H1 (cell line): ENCODE measurements around the gene DCLK1. TPM values are rescaled to one million over a fixed set of nuclear protein-coding genes. Genes with fewer than 3 reads are reported as not detected.

Experiments
- CTCF ChIA-PET: fragments of 300-600 bp; sonication (Branson Sonifier 250); formaldehyde crosslinking; loops from one replicate; lab custom pipeline; 2021; ENCODE audit not compliant: partially characterized antibody; lab: Charles Lee
- POLR2A ChIA-PET: fragments of 300-600 bp; sonication (Branson Sonifier 250); formaldehyde crosslinking; loops from one replicate; lab custom pipeline; 2021; ENCODE audit warnings: inconsistent platforms; ENCODE audit not compliant: partially characterized antibody; lab: Charles Lee
- DNase-seq, 2 experiments: peaks; one replicate each; pipeline versions ENCODE4 v3.0.0 to v3.0.0-alpha.2; 2010 to 2022; ENCODE audit warnings: low spot score in 2 of 2, low read depth in 1 of 2, mixed read lengths in 1 of 2
- FAIRE-seq: peaks from 2 replicates; lab custom pipeline; 2011; peaks lifted over from hg19 to GRCh38; lab: Jason Lieb, UNC
- H2AFZ ChIP-seq: 2 replicates; pipeline ENCODE4 v1.8.1; 2012; ENCODE audit warnings: low read length, inconsistent platforms
- H2AK5ac ChIP-seq: 2 replicates; pipeline ENCODE4 v1.6.1; 2013; ENCODE audit warnings: low read depth, low read length
- H2BK120ac ChIP-seq: replicated peaks from 2 replicates; pipeline ENCODE3; 2013; ENCODE audit warnings: low read depth, low read length, inconsistent platforms
- H2BK12ac ChIP-seq: 2 replicates; pipeline ENCODE4 v1.6.1; 2013; ENCODE audit warnings: low read depth, low read length
- H2BK15ac ChIP-seq: 2 replicates; pipeline ENCODE4 v1.6.1; 2013; ENCODE audit warnings: low read length
- H2BK20ac ChIP-seq: 2 replicates; pipeline ENCODE4 v1.6.1; 2013; ENCODE audit warnings: low read length
- H2BK5ac ChIP-seq: 2 replicates; pipeline ENCODE4 v1.6.1; 2013; ENCODE audit warnings: low read depth, low read length
- H3K14ac ChIP-seq: 2 replicates; pipeline ENCODE4 v1.6.1; 2013; ENCODE audit warnings: inconsistent platforms; ENCODE audit not compliant: insufficient read length
- H3K18ac ChIP-seq: 2 replicates; pipeline ENCODE4 v1.6.1; 2013; ENCODE audit warnings: low read length; ENCODE audit errors: extremely low read depth
- H3K23ac ChIP-seq: 2 replicates; pipeline ENCODE4 v1.6.1; 2013; ENCODE audit warnings: inconsistent platforms; ENCODE audit not compliant: insufficient read length
- H3K23me2 ChIP-seq: 2 replicates; pipeline ENCODE4 v1.6.1; 2013; ENCODE audit warnings: low read depth, low read length
- H3K27ac ChIP-seq: 2 replicates; pipeline ENCODE4 v1.6.1; 2011; ENCODE audit warnings: low read depth, low read length, inconsistent platforms
- H3K27me3 ChIP-seq, 4 experiments: replicated peaks in 1 of 4; 1 replicate in 1 of 4; 2 replicates in 3 of 4; pipeline versions ENCODE4 v1.6.1 to v1.8.1; 2011 to 2013; ENCODE audit warnings: low read length in 3 of 4, mild to moderate bottlenecking in 3 of 4, inconsistent platforms in 2 of 4, mixed read lengths in 2 of 4, moderate library complexity in 1 of 4; ENCODE audit not compliant: control insufficient read depth in 3 of 4, insufficient read depth in 3 of 4; ENCODE audit errors: extremely low read depth in 1 of 4
- H3K36me3 ChIP-seq, 4 experiments: 2 replicates each; pipeline versions ENCODE4 v1.6.1 to v1.8.1; 2011 to 2013; ENCODE audit warnings: mild to moderate bottlenecking in 4 of 4, low read length in 3 of 4, moderate library complexity in 2 of 4, control low read depth in 1 of 4, inconsistent platforms in 1 of 4; ENCODE audit not compliant: insufficient read depth in 4 of 4, control insufficient read depth in 2 of 4
- H3K4ac ChIP-seq: replicated peaks from 2 replicates; pipeline ENCODE3; 2013; ENCODE audit warnings: low read length, low read depth, mixed read lengths, inconsistent platforms; ENCODE audit not compliant: insufficient read length
- H3K4me1 ChIP-seq, 4 experiments: replicated peaks in 1 of 4; 1 replicate in 1 of 4; 2 replicates in 3 of 4; pipeline versions ENCODE4 v1.6.1 to v1.8.1; 2011 to 2013; ENCODE audit warnings: low read length in 3 of 4, inconsistent platforms in 2 of 4, mixed read lengths in 1 of 4; ENCODE audit not compliant: insufficient read depth in 4 of 4, control insufficient read depth in 3 of 4
- H3K4me2 ChIP-seq, 2 experiments: 2 replicates each; pipeline versions ENCODE4 v1.6.1 to v1.8.1; 2011 to 2013; ENCODE audit warnings: low read depth in 2 of 2, low read length in 2 of 2, control low read depth in 1 of 2, inconsistent platforms in 1 of 2, mild to moderate bottlenecking in 1 of 2; ENCODE audit not compliant: insufficient read depth in 1 of 2
- H3K4me3 ChIP-seq, 4 experiments: fragments of 200-600, 300-600 bp in 1 of 4; sonication (generic), shearing (Covaris generic), sonication (Bioruptor Twin) in 1 of 4; 2 replicates each; pipeline versions ENCODE4 v1.5.1 to v1.8.1; 2011 to 2016; ENCODE audit warnings: low read length in 4 of 4, low read depth in 3 of 4, control low read depth in 2 of 4, inconsistent platforms in 2 of 4, mild to moderate bottlenecking in 2 of 4, mixed read lengths in 1 of 4, moderate library complexity in 1 of 4; ENCODE audit not compliant: insufficient read depth in 2 of 4; ENCODE audit errors: extremely low read depth in 1 of 4
- H3K56ac ChIP-seq: replicated peaks from 2 replicates; pipeline ENCODE3; 2013; ENCODE audit warnings: low read depth, mild to moderate bottlenecking, mixed read lengths, low read length, inconsistent platforms; ENCODE audit not compliant: insufficient read length
- H3K79me1 ChIP-seq: 2 replicates; pipeline ENCODE4 v1.6.1; 2013; ENCODE audit warnings: low read depth, low read length, control low read depth
- H3K79me2 ChIP-seq, 2 experiments: 2 replicates each; pipeline versions ENCODE4 v1.6.1 to v1.8.1; 2012 to 2013; ENCODE audit warnings: low read length in 2 of 2, mild to moderate bottlenecking in 2 of 2, inconsistent platforms in 1 of 2; ENCODE audit not compliant: insufficient read depth in 2 of 2, control insufficient read depth in 1 of 2
- H3K9ac ChIP-seq, 4 experiments: replicated peaks in 1 of 4; 1 replicate in 1 of 4; 2 replicates in 3 of 4; pipeline versions ENCODE4 v1.6.1 to v1.8.1; 2011 to 2013; ENCODE audit warnings: low read depth in 3 of 4, low read length in 3 of 4, control low read depth in 2 of 4, mild to moderate bottlenecking in 2 of 4, moderate library complexity in 2 of 4, inconsistent platforms in 1 of 4; ENCODE audit errors: extremely low read depth in 1 of 4
- H3K9me3 ChIP-seq, 2 experiments: 2 replicates each; pipeline versions ENCODE4 v1.6.1 to v1.8.1; 2012 to 2013; ENCODE audit warnings: mild to moderate bottlenecking in 2 of 2, moderate library complexity in 2 of 2, control low read depth in 1 of 2, inconsistent platforms in 1 of 2, low read depth in 1 of 2, low read length in 1 of 2, mixed read lengths in 1 of 2; ENCODE audit not compliant: insufficient read depth in 2 of 2
- H4K20me1 ChIP-seq, 2 experiments: replicated peaks in 1 of 2; 2 replicates each; pipeline versions ENCODE3 to v1.8.1; 2011 to 2013; ENCODE audit warnings: inconsistent platforms in 2 of 2, low read length in 2 of 2, mild to moderate bottlenecking in 1 of 2; ENCODE audit not compliant: insufficient read depth in 2 of 2, control insufficient read depth in 1 of 2
- H4K5ac ChIP-seq: 2 replicates; pipeline ENCODE4 v1.6.1; 2013; ENCODE audit warnings: low read length, low read depth, mixed read lengths, inconsistent platforms; ENCODE audit not compliant: insufficient read length
- H4K8ac ChIP-seq: 2 replicates; pipeline ENCODE4 v1.8.0; 2013; ENCODE audit warnings: mild to moderate bottlenecking, moderate library complexity, low read length, inconsistent platforms; ENCODE audit not compliant: insufficient read depth; ENCODE audit errors: extremely low read depth
- H4K91ac ChIP-seq: replicated peaks from 2 replicates; pipeline ENCODE3; 2013; ENCODE audit warnings: low read length, mixed read lengths, inconsistent platforms; ENCODE audit not compliant: insufficient read length
- E2F6 ChIP-seq: IDR thresholded peaks from 2 replicates; pipeline ENCODE4 v1.6.1; 2012; ENCODE audit warnings: inconsistent platforms
- MAX ChIP-seq: IDR thresholded peaks from 2 replicates; pipeline ENCODE4 v1.6.1; 2012; ENCODE audit warnings: inconsistent platforms
- WGBS, 2 experiments: shearing (Covaris generic) in 1 of 2; methylation state at CpG; one replicate each; pipeline versions ENCODE4 v1.1.6 to v1.1.7; 2013 to 2015; ENCODE audit warnings: low lambda C conversion rate in 2 of 2, mixed read lengths in 2 of 2, inconsistent platforms in 1 of 2, low coverage in 1 of 2, missing lambda C conversion rate in 1 of 2; ENCODE audit not compliant: insufficient replicate concordance in 2 of 2, insufficient coverage in 1 of 2, insufficient read length in 1 of 2; ENCODE audit errors: extremely low coverage in 1 of 2, missing lambda C conversion rate in 1 of 2; 5-methylcytosine and 5-hydroxymethylcytosine counted together
- polyA plus RNA-seq, 7 experiments: library from polyadenylated mRNA; depleted of rRNA in 3 of 7; stranded (reverse) in 5 of 7; unstranded in 2 of 7; fragments of >200 nt in 5 of 7; fragments of 200-250 nt in 2 of 7; gene quantifications; 1 replicate in 5 of 7; 2 replicates in 1 of 7; 4 replicates in 1 of 7; pipeline versions ENCODE4 v1.2.1 to v1.2.3, GENCODE V29; 2011 to 2013; ENCODE audit warnings: missing spikeins in 2 of 7, mixed read lengths in 2 of 7
- total RNA-seq: library from RNA; stranded (reverse); fragmentation: NEBNext Ultra II Directional; extraction: Animal tissue kit (Norgen Biotek cat#: 25700); gene quantifications from 2 replicates; pipeline ENCODE4 v1.2.1, GENCODE V29; 2021

DCLK1 gene
- total and polyA plus RNA-seq, 2 of the 8 experiments (the other 6 are each of a cell fraction or from before 2014, with no cell fraction given), result 22.8 to 41.0 TPM

GRCh38 chr13:35763782-35764123 is 367.4 kb downstream of the DCLK1 start:
- Histone ChIP-seq H4K91ac (peak overlapping the region; percentile 23), H3K14ac (no peak overlapping the region), H3K18ac (no peak overlapping the region), H3K4me3 (no peak overlapping the region), H3K23me2 (peaks cover 25% of the 10 kb centered on the region), H2BK12ac (no peak overlapping the region), H2BK20ac (no peak overlapping the region), H3K79me2 (no peaks in the 10 kb centered on the region), H2AFZ (no peak overlapping the region), H3K79me1 (no peaks in the 10 kb centered on the region), H3K23ac (no peak overlapping the region), H3K4ac (peak overlapping the region; percentile 30), H3K4me2 (no peak overlapping the region), H3K9me3 (peaks cover 3 to 17% of the 10 kb centered on the region in 2 experiments; a peak in 1 of 4 replicates), H2BK120ac (no peak overlapping the region), H2BK5ac (no peak overlapping the region), H3K27ac (no peak overlapping the region), H3K27me3 (no peaks in the 10 kb centered on the region), H3K9ac (no peak overlapping the region), H3K56ac (no peak overlapping the region), H3K36me3 (no peaks in the 10 kb centered on the region), H2BK15ac (no peak overlapping the region), H4K20me1 (peaks cover 0 to 16% of the 10 kb centered on the region in 2 experiments), H2AK5ac (no peak overlapping the region), H3K4me1 (no peaks in the 10 kb centered on the region), H4K8ac (no peak overlapping the region), H4K5ac (no peak overlapping the region)
- TF ChIP-seq MAX (no peak), E2F6 (no peak)
- FAIRE-seq (no peak), DNase-seq (no peak)
- ChIA-PET POLR2A (no interaction called here), CTCF (interaction anchor here (0.6 kb wide), 1 partner anchor 13 kb away, joined by 3 read pairs; no protein-coding TSS in a partner anchor)
- 92% methylated on average over 7 of the region's 7 CpGs; no CpG with 5 or more reads in 1 of the 2 experiments for WGBS, 2 experiments
